Right ventricle myocardium inferior (tissue), 1 donor: Measurements from ENCODE around the gene CTDNEP1. TPM values are rescaled to one million over a fixed set of nuclear protein-coding genes. Genes with fewer than 3 reads are reported as not detected.

Source experiments
- ATAC-seq: fragments of 200-7000 bp; cut with Tn5 transposase; one replicate; pipeline ENCODE4 v1.9.1; 2020; ENCODE audit warnings: mild to moderate bottlenecking, moderate library complexity
- DNase-seq: peaks from one replicate; pipeline ENCODE4 v3.0.0; 2021; ENCODE audit errors: missing footprints
- intact Hi-C: fragments of 100-400 bp; cut with DNase I; formaldehyde crosslinking; loops from one replicate; pipeline ENCODE4 v1.11.0; 2022
- total RNA-seq: library from RNA; stranded (reverse); fragmentation: NEBNext Ultra II Directional; extraction: Animal tissue kit (Norgen Biotek cat#: 25700); gene quantifications from one replicate; pipeline ENCODE4 v1.2.1, GENCODE V29; 2021
- donor health status: DM: no; HTN: yes; CAD: no; lungs with severe emphysema.

Gene CTDNEP1
- total RNA-seq, 1 donor from 2014 or later = 114 TPM

DNA sequence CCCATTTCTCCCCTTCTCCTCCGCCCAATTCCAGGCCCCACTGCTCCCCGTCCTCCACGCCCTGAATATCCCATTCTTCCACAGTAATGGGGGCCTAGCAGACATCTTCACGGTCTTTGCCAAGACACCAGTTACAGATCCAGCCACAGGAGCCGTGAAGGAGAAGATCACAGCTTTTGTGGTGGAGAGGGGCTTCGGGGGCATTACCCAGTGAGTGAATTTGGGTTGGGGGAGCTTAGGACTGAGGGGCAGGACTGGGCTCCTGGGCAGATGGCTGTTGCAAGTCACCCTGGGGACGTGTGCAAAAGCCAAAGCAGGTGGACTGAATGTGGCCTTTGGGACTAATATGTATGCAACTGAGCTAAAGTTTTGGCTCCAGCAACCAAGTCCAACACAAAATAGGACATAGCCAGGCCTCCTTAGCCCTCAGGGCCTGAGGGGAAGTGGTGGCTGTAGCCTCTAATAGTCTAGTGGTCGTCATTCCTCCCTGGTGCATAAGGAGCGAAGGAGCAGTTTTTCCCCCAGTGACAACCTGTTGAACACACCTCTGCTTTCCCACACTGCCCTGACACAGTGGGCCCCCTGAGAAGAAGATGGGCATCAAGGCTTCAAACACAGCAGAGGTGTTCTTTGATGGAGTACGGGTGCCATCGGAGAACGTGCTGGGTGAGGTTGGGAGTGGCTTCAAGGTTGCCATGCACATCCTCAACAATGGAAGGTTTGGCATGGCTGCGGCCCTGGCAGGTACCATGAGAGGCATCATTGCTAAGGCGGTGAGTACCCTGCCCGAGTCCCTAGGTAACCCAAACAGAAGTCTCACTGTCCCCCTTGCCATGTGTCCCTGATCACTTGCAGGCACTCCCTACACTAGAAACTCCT, 29.2 kb downstream of the CTDNEP1 start:
- no peak for DNase-seq
- intact Hi-C loops = no loop called here
- ATAC-seq = no peak

DNA sequence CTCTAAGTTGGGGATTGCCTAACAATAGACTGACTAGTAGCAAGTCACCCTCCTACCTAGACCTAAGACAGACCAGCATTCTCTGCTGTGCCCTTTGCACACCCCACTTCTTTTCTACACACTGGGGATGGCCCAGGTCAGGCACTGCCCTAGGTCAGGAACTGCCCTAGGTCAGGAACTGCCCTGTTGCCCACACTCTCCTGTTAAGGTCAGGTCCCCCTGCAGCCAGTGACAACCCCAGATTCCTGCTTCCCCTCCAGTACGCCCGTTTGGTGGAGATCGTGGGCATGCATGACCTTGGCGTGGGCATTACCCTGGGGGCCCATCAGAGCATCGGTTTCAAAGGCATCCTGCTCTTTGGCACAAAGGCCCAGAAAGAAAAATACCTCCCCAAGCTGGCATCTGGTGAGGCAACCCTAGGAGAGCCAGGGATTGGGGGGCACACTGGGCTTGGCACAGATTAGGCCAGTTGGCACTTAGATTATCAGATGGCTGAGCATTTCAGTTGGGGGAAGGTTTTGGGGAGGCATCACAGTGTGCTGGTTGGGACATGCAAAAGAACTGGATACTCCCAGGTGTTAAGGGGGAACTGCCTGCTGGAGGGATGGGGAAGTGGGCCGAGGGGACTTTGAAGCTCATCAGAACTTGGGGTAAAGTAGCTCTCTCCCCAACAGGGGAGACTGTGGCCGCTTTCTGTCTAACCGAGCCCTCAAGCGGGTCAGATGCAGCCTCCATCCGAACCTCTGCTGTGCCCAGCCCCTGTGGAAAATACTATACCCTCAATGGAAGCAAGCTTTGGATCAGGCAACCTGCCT, 30.0 kb downstream of the CTDNEP1 start:
- no peak for ATAC-seq
- intact Hi-C loops = no loop called here
- DNase-seq = no peak

DNA sequence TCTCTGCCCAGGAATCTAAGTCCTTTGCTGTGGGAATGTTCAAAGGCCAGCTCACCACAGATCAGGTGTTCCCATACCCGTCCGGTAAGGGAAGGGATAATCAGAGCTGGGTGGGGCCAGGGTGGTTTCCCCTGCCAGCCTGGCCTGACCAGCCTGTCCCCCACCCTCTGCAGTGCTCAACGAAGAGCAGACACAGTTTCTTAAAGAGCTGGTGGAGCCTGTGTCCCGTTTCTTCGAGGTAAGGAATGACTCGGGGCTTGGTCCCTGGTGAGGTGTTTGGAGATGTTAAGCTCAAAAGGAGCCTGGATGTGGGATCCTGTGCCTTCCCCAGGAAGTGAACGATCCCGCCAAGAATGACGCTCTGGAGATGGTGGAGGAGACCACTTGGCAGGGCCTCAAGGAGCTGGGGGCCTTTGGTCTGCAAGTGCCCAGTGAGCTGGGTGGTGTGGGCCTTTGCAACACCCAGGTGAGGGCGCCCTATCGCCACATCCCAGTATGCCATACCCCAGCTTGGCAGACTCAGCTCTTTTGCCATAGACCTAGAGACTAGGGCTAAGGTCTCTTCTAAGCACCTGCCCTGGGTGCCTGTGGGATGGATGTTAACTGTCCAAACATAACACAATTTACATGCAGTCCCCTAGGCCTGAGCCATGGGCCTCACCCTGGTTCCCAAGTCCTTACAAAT, 30.8 kb downstream of the CTDNEP1 start:
- intact Hi-C loops = loop anchor here (1.0 kb wide), 1 partner anchor 18 kb away; no protein-coding TSS in a partner anchor
- DNase-seq (no peak), ATAC-seq (no peak)

DNA sequence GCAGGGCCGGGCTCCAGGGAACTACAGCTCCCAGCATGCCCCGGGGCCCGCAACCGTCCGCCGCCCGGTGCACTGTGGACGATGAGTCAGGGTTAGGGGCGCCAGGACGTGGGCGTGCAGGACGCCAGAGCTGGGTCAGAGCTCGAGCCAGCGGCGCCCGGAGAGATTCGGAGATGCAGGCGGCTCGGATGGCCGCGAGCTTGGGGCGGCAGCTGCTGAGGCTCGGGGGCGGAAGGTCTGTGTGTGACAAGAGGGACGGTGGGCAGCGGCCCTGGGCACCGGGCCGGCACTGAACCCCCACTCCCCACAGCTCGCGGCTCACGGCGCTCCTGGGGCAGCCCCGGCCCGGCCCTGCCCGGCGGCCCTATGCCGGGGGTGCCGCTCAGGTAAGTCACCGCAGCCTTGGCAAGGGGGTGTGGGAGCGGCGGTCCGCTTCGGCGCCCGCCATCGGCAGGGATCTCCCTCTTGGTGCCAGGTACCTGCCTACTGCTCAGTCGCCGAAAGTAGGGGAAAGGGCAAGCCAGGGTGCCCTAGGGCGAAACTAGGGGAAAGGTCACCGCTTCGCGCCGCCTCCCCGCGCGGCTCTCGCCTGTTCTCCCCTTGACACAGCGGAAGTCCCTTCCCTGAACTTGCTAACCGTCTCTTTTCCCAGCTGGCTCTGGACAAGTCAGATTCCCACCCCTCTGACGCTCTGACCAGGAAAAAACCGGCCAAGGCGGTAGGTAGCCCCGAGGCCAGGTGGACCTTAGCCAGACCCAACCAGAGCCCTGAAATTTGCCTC, 31.5 kb downstream of the CTDNEP1 start, which contains the start of the genes ACADVL and DLG4:
TSS of gene ACADVL (plus strand) at position 127 of the 781 bp plus-strand sequence. CDS start at position 174, 47 bp downstream.
TSS of gene DLG4 (minus strand) at position 25 of the 781 bp plus-strand sequence.
- DNase-seq (peak; percentile 97), ATAC-seq (peak; percentile 88)
- intact Hi-C loops = loop anchor here (1.0 kb wide), 1 partner anchor 18 kb away; no protein-coding TSS in a partner anchor

DNA sequence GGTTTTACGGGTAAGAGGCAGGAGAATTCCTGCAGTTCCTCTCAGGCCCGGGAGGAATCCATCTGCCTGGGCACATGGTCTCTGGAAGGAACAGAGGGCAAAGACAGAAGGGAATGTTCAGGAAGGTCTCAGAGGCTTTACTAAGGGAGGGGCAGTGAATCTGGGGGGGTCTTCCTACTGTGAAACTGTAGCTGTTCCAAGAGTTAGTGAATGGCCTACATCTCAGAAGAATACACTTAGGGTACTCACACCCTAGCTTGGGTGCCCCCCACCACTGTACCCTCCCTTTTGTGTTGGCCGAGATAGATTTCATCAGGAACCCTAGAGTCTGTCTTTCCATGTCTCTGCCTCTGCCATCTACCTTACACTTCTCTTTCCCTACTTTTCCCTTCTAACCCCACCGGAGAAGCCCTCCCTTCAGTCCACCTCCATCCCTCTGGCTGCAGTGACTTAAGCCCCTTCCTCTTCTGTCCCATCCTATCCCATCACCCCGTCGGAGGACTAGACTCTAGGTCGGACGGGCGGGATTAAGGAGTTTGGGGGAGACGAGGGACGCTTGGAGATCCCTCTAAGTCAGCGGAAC, 32.2 kb downstream of the CTDNEP1 start:
- intact Hi-C loops = no loop called here
- DNase-seq (no peak), ATAC-seq (no peak)

DNA sequence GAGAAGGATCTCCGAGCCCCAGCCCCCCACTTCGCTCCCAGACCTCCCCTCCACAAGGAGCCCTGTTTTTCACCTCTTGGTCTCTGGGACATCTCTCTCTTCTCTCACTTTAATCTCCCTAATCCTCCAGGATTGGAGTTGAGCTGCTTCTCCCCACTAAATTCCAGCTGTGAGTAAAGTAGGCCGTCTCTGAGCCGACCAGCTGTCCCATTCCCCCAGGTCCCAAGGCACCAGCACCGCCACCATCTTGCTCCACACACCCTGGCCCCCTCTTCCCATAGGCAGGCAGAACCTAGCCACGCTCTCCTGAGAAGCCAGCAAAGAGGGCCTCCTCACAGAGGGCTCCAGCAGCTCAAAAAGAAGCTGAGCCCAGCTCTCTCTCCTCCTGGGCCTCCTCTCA, 32.8 kb downstream of the CTDNEP1 start:
- DNase-seq (no peak), ATAC-seq (no peak)
- intact Hi-C loops = no loop called here

DNA sequence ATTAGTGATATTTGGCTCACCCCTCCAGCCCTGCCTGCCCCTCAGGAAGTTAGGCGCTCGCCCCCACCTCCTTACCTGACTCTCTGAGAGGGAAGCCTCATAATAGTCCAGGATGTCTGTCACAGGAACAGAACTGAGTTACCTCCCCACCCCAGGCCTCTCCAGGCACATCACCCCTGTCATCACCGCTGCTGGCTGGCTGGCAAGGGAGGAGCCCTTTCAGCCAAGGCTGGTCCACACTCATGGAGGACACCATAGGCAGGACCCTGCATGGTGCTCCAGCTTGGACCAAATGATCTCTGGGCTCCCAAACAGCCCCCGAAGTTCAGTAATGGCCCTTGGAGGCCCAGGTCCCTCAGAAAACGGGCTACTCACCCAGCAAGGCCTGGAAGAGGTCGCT, 33.4 kb downstream of the CTDNEP1 start:
- DNase-seq (no peak), ATAC-seq (no peak)
- intact Hi-C loops = no loop called here

DNA sequence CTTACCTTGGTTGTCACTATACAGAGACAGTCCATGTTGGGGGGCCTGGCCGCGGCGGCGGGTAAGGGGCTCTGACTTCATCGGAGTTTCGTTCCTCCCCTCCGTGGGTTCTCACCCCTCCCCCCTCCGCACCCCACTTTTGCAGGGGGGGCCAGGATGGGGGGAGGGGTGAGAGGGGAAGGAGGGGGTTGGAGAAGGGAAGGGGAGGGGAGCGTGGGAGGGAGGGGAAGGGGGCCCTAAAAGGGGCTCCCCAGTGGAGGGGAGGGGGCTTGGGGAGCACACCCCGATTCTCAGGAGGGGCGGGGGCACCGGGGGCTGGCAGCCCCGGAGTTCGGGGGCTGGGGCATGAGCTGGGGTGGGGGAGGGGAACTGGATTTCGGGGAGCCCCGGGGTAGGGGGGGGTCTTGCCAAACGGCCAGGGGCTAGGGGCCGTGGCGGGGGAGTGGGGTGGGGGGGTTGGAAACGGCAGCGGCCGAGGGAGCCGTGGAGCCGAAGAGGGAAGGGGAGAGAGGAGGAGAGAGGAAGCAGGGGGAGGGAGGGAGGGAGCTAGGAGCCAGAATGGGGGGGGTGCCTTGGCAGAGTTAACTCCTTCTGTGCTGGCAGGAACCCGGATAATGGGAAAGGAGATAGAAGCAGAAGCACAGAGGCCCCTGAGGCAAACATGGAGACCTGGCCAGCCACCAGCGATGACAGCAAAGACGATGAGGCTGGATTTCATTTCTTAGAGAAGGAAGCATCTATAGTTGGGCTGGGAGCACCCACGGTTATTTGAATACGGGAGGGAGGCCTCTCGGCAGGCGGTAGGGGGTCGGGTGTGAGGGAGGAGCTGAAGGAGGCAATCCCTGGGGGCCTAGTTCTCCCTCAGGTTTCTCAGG, 34.2 kb downstream of the CTDNEP1 start:
- ATAC-seq (no peak), DNase-seq (no peak)
- intact Hi-C loops = no loop called here

DNA sequence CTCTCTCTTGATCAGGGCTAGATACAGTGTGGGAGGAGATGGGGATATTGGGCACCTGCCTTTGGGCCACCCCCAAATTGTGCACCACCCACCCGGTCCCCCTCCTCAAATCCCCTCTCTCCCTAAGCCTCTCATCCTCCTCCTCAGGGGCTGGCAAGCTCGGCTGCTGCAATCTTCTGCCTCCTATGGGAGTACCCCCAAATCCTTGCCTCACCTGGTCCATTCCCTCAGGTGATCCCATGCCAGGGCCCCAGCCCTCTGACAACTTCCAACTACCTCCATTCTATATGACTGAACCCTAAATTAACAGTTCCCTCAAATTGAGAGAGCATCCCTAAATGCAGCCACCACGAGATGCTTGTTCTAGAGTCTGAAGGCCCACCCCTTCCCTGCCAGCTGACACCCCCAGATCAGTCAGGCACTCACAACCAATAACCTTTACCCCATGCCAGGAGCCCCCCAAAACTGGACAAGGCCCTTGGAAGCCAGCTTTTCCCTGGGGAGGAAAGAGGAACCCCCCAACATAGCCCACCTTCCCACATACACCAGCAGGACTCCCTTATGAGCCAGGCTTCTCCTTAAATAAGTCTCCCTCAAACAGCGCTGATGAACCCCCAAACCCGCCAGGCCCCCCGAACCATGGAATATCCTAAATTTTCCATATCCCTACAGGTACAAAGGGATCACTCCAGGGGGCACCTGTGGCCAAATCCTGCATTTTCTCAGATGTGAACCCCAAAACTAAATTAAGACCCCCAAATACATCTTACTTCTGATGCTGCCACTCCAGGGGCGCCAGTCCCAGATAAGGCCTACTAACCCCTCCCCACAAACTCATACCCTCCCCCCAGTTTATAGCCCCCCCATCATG, 35.1 kb downstream of the CTDNEP1 start:
- ATAC-seq (no peak), DNase-seq (peak; percentile 9)
- intact Hi-C loops = no loop called here

DNA sequence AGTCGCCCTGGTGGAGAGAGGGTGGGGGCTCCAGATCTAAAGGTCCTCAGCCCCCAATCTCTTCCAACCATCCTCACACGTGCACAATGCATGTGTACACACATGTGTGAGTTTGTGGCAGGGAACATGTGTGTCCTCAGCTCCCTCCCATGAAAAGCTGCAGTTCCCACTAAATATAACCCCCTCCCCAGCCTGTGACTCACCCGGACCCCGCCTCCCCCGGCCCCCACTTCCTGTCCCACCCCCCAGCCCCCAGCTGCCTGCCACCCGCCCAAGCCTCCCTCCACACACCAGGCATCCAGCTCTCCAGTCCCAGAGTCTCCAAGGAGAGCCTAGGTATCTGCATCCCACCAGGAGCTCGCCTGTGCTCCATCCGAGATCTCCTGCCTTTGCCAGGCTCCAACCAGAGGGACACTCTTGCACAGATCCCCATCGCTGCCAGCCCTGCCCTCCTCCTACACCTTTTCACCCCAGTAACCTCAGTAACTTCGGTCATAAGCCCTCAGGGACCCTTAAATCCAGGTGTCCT, 35.8 kb downstream of the CTDNEP1 start:
- peak; percentile 16 for DNase-seq
- ATAC-seq = no peak
- intact Hi-C loops = no loop called here

DNA sequence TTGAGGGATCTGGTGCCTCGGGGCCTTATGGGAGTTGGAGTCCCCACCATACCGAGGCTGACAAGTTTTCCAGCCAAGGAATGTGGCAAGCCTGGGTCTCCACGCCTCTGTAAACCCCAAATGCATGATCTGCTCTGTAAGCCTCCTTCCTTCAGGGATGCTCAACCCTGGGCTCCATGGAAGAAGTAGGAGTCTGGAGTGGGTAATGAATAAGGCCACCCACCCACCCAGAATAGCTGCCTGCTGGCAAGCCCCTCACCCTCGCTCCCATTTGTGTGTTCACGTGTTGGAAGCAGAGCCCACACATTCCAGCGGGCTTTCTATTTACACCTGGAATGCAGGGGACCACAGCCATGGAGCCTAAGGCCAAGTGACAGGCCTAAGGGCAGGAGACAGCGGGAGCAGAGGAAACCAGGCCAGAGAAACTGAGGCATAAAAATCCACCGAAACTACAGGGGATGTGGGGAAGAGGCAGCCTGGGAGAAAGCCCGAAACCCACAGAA, 36.3 kb downstream of the CTDNEP1 start:
- DNase-seq = no peak
- no peak for ATAC-seq
- intact Hi-C loops = no loop called here

DNA sequence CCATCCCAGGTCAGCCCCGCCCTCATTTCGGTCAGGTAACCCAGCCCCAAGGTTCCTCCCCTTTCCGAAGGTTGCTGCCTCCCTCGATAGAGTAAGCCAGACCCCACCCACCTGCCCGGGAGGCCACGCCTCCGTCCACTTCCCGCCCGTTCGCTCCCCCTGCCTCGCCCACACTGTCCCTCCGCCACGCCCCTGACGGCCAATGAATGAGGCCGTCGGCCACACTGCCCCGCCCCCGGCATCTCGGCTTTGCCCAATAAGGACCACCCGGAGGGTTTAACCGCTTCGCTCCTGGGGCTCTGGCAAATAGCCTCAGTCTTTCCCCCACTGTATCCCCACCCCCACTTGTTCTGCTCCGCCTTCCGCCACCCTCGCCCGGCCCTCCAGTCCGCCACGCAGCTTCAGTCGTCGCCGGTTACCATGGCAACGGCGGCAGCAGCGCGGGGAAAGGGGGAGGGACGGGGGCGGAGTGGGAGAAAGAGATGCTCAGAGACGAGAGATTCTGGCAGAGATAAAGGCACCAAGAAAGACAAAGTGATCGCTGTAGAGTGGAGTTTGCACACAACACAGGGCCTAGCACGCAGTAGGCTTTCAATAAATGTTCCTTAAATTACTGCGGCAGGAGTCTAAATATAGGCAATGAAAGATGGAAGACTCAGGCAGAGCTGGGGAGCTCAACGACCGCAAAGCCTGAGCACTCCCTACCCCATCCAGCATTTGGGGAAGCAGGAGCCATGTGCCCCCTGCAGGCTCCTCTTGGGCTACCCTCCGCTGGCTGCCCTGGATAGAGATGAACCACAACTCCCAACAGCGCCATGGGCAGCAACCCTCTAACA, 37.0 kb downstream of the CTDNEP1 start:
- ATAC-seq = peak; percentile 91
- DNase-seq = peak; percentile 99
- intact Hi-C loops = no loop called here

DNA sequence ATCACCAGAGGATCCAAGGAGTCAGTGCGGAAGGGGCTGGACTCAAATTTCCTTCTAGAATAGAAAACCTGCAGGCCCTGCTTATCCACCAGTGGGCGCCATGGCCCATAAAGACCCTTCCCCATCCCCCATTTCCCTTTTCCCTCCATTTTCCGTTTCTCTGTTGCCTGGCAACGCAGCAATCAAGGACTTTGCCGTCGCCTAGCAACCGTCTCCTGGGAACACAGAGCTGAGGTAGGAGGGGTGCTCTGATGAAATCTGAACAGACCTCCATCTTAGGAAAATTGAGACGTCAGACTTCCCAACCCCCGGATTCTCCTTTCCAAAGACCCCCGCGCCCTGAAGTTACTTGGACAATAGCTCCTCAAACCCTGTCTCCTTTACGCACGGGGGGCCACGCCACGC, 37.6 kb downstream of the CTDNEP1 start:
- DNase-seq (peak; percentile 87), ATAC-seq (no peak)
- intact Hi-C loops = no loop called here

DNA sequence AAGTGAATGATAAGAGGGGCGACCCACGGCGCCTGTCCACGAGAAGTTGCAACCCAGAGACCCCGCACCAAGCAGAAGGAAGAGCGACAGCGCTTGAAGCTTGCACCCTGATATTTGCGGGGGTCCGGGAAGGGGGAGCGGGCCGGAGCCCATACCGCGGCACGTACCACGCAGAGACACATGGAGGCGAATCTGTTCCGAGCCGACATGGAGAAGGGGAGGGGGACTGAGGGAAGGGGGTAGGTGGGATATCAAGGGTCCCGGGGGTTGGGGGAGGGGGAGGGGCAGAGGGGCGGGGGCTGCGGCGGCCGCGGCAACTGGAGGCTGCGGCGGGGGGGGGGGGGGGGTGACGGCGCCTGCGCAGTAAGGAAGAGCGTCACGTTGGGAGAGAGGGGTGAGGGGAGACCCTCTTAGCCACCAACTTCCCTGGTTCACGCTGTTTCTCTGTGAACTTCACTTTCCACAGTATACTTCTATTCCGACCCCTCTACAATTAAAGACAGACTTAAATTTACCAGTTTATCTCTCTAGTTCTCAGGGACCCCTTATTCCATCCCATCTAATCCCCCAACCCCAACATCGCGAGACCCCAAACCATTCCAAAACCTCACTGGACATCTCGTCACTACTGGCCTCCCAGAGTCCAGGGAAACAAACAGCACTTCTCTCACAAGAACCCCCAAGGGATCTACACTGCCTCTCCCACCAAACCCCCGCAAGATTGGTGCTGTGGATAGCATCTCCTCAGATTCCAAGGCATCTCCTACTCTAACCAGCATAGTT, 39.9 kb downstream of the CTDNEP1 start:
- ATAC-seq (no peak), DNase-seq (peak; percentile 30)
- intact Hi-C loops = no loop called here
